GM19023 (cell line): ENCODE data around the gene CSH1.
"Not testable (repeated sequence)": the region's sequence is repeated elsewhere in the genome, so short reads cannot be mapped to it uniquely, and the experiment has no call there.

Experiments used
- ATAC-seq: cut with Tn5 transposase; IDR thresholded peaks from one replicate; pipeline ENCODE4 v1.9.1; 2021; ENCODE audit warnings: mild to moderate bottlenecking, moderate library complexity; ENCODE audit not compliant: unreplicated experiment

Gene CSH1

GRCh38 chr17:63871646-63872365, 24.6 kb downstream of the CSH1 start:
- not testable (repeated sequence) for ATAC-seq

- not testable (repeated sequence) for ATAC-seq
Observed at GRCh38 chr17:63870292-63870665, 26.1 kb downstream of the CSH1 start.

- not testable (repeated sequence) for ATAC-seq
Observed at GRCh38 chr17:63869491-63870291, 26.7 kb downstream of the CSH1 start.

DNA sequence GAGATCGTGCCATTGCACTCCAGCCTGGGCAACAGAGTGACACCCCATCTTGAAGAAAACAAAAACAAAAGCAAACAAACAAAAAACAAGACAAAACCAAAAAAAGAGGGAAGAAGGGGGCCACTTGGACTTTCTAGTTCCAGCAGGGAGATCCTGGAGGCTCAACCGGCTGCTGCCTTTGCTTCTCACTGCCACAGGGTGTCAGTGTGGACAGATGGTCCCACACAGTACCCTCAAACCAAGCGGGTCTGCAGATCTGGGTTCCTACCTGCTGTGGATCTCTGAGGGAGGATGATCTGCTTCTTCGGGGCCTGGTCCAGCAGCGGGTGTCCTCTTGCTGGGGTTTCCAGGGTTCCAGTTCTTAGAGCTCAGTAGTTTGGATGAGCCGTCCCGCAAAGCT, 29.7 kb downstream of the CSH1 start:
- not testable (repeated sequence) for ATAC-seq

DNA sequence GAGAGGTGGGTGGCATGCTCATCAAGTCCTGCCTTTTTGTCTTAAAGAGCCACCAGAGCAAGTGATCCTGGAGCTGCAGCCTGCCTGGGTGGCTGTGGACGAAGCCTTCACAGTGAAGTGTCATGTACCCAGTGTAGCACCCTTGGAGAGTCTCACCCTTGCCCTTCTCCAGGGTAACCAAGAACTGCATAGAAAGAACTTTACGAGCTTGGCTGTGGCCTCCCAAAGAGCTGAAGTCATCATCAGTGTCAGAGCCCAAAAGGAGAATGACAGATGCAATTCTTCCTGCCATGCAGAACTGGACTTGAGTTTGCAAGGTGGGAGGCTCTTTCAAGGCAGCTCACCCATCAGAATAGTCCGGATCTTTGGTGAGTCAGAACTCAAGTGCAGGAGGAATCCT, 37.1 kb downstream of the CSH1 start:
- no peak for ATAC-seq

DNA sequence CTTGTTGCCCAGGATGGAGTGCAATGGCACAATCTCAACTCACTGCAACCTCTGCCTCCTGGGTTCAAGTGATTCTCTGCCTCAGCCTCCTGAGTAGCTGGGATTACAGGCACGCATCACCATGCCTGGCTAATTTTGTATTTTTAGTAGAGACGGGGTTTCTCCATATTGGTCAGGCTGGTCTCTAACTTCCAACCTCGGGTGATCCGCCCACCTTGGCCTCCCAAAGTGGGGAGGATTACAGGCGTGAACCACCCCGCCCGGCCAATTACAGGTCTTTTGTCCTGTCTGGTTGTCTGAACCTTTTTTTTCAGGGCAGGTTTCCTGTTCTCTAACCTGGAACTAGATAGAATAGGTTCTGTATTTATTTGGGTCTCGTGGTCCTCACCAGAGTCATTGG, 39.9 kb downstream of the CSH1 start:
- ATAC-seq: not testable (repeated sequence)

GRCh38 chr17:63855185-63855584, 41.2 kb downstream of the CSH1 start:
- ATAC-seq: no peak

- no peak for ATAC-seq
Observed at GRCh38 chr17:63854709-63855108, 41.7 kb downstream of the CSH1 start.

GRCh38 chr17:63853260-63853659, 43.1 kb downstream of the CSH1 start:
- no peak for ATAC-seq

GRCh38 chr17:63850401-63850800, 46.0 kb downstream of the CSH1 start:
- ATAC-seq: no peak

GRCh38 chr17:63848834-63849689, 47.3 kb downstream of the CSH1 start:
- peak; percentile 89 for ATAC-seq

GRCh38 chr17:63847525-63848249, 48.7 kb downstream of the CSH1 start:
- no peak for ATAC-seq

GRCh38 chr17:63845509-63845908, 50.9 kb downstream of the CSH1 start:
- no peak for ATAC-seq
